H1 (cell line): ENCODE data around the gene GABRR2. TPM values are rescaled to one million over a fixed set of nuclear protein-coding genes. Genes with fewer than 3 reads are reported as not detected.

ENCODE experiments used
- CTCF ChIA-PET: fragments of 300-600 bp; sonication (Branson Sonifier 250); formaldehyde crosslinking; loops from one replicate; lab custom pipeline; 2021; ENCODE audit not compliant: partially characterized antibody; lab: Charles Lee
- POLR2A ChIA-PET: fragments of 300-600 bp; sonication (Branson Sonifier 250); formaldehyde crosslinking; loops from one replicate; lab custom pipeline; 2021; ENCODE audit warnings: inconsistent platforms; ENCODE audit not compliant: partially characterized antibody; lab: Charles Lee
- DNase-seq, 2 experiments: peaks; one replicate each; pipeline versions ENCODE4 v3.0.0 to v3.0.0-alpha.2; 2010 to 2022; ENCODE audit warnings: low spot score in 2 of 2, low read depth in 1 of 2, mixed read lengths in 1 of 2
- FAIRE-seq: peaks from 2 replicates; lab custom pipeline; 2011; peaks lifted over from hg19 to GRCh38; lab: Jason Lieb, UNC
- H2AFZ ChIP-seq: 2 replicates; pipeline ENCODE4 v1.8.1; 2012; ENCODE audit warnings: low read length, inconsistent platforms
- H2AK5ac ChIP-seq: 2 replicates; pipeline ENCODE4 v1.6.1; 2013; ENCODE audit warnings: low read depth, low read length
- H2BK120ac ChIP-seq: replicated peaks from 2 replicates; pipeline ENCODE3; 2013; ENCODE audit warnings: low read depth, low read length, inconsistent platforms
- H2BK12ac ChIP-seq: 2 replicates; pipeline ENCODE4 v1.6.1; 2013; ENCODE audit warnings: low read depth, low read length
- H2BK15ac ChIP-seq: 2 replicates; pipeline ENCODE4 v1.6.1; 2013; ENCODE audit warnings: low read length
- H2BK20ac ChIP-seq: 2 replicates; pipeline ENCODE4 v1.6.1; 2013; ENCODE audit warnings: low read length
- H2BK5ac ChIP-seq: 2 replicates; pipeline ENCODE4 v1.6.1; 2013; ENCODE audit warnings: low read depth, low read length
- H3K14ac ChIP-seq: 2 replicates; pipeline ENCODE4 v1.6.1; 2013; ENCODE audit warnings: inconsistent platforms; ENCODE audit not compliant: insufficient read length
- H3K18ac ChIP-seq: 2 replicates; pipeline ENCODE4 v1.6.1; 2013; ENCODE audit warnings: low read length; ENCODE audit errors: extremely low read depth
- H3K23ac ChIP-seq: 2 replicates; pipeline ENCODE4 v1.6.1; 2013; ENCODE audit warnings: inconsistent platforms; ENCODE audit not compliant: insufficient read length
- H3K23me2 ChIP-seq: 2 replicates; pipeline ENCODE4 v1.6.1; 2013; ENCODE audit warnings: low read depth, low read length
- H3K27ac ChIP-seq: 2 replicates; pipeline ENCODE4 v1.6.1; 2011; ENCODE audit warnings: low read depth, low read length, inconsistent platforms
- H3K27me3 ChIP-seq, 4 experiments: replicated peaks in 1 of 4; 1 replicate in 1 of 4; 2 replicates in 3 of 4; pipeline versions ENCODE4 v1.6.1 to v1.8.1; 2011 to 2013; ENCODE audit warnings: low read length in 3 of 4, mild to moderate bottlenecking in 3 of 4, inconsistent platforms in 2 of 4, mixed read lengths in 2 of 4, moderate library complexity in 1 of 4; ENCODE audit not compliant: control insufficient read depth in 3 of 4, insufficient read depth in 3 of 4; ENCODE audit errors: extremely low read depth in 1 of 4
- H3K36me3 ChIP-seq, 4 experiments: 2 replicates each; pipeline versions ENCODE4 v1.6.1 to v1.8.1; 2011 to 2013; ENCODE audit warnings: mild to moderate bottlenecking in 4 of 4, low read length in 3 of 4, moderate library complexity in 2 of 4, control low read depth in 1 of 4, inconsistent platforms in 1 of 4; ENCODE audit not compliant: insufficient read depth in 4 of 4, control insufficient read depth in 2 of 4
- H3K4ac ChIP-seq: replicated peaks from 2 replicates; pipeline ENCODE3; 2013; ENCODE audit warnings: low read length, low read depth, mixed read lengths, inconsistent platforms; ENCODE audit not compliant: insufficient read length
- H3K4me1 ChIP-seq, 4 experiments: replicated peaks in 1 of 4; 1 replicate in 1 of 4; 2 replicates in 3 of 4; pipeline versions ENCODE4 v1.6.1 to v1.8.1; 2011 to 2013; ENCODE audit warnings: low read length in 3 of 4, inconsistent platforms in 2 of 4, mixed read lengths in 1 of 4; ENCODE audit not compliant: insufficient read depth in 4 of 4, control insufficient read depth in 3 of 4
- H3K4me2 ChIP-seq, 2 experiments: 2 replicates each; pipeline versions ENCODE4 v1.6.1 to v1.8.1; 2011 to 2013; ENCODE audit warnings: low read depth in 2 of 2, low read length in 2 of 2, control low read depth in 1 of 2, inconsistent platforms in 1 of 2, mild to moderate bottlenecking in 1 of 2; ENCODE audit not compliant: insufficient read depth in 1 of 2
- H3K4me3 ChIP-seq, 4 experiments: fragments of 200-600, 300-600 bp in 1 of 4; sonication (generic), shearing (Covaris generic), sonication (Bioruptor Twin) in 1 of 4; 2 replicates each; pipeline versions ENCODE4 v1.5.1 to v1.8.1; 2011 to 2016; ENCODE audit warnings: low read length in 4 of 4, low read depth in 3 of 4, control low read depth in 2 of 4, inconsistent platforms in 2 of 4, mild to moderate bottlenecking in 2 of 4, mixed read lengths in 1 of 4, moderate library complexity in 1 of 4; ENCODE audit not compliant: insufficient read depth in 2 of 4; ENCODE audit errors: extremely low read depth in 1 of 4
- H3K56ac ChIP-seq: replicated peaks from 2 replicates; pipeline ENCODE3; 2013; ENCODE audit warnings: low read depth, mild to moderate bottlenecking, mixed read lengths, low read length, inconsistent platforms; ENCODE audit not compliant: insufficient read length
- H3K79me1 ChIP-seq: 2 replicates; pipeline ENCODE4 v1.6.1; 2013; ENCODE audit warnings: low read depth, low read length, control low read depth
- H3K79me2 ChIP-seq, 2 experiments: 2 replicates each; pipeline versions ENCODE4 v1.6.1 to v1.8.1; 2012 to 2013; ENCODE audit warnings: low read length in 2 of 2, mild to moderate bottlenecking in 2 of 2, inconsistent platforms in 1 of 2; ENCODE audit not compliant: insufficient read depth in 2 of 2, control insufficient read depth in 1 of 2
- H3K9ac ChIP-seq, 4 experiments: replicated peaks in 1 of 4; 1 replicate in 1 of 4; 2 replicates in 3 of 4; pipeline versions ENCODE4 v1.6.1 to v1.8.1; 2011 to 2013; ENCODE audit warnings: low read depth in 3 of 4, low read length in 3 of 4, control low read depth in 2 of 4, mild to moderate bottlenecking in 2 of 4, moderate library complexity in 2 of 4, inconsistent platforms in 1 of 4; ENCODE audit errors: extremely low read depth in 1 of 4
- H3K9me3 ChIP-seq, 2 experiments: 2 replicates each; pipeline versions ENCODE4 v1.6.1 to v1.8.1; 2012 to 2013; ENCODE audit warnings: mild to moderate bottlenecking in 2 of 2, moderate library complexity in 2 of 2, control low read depth in 1 of 2, inconsistent platforms in 1 of 2, low read depth in 1 of 2, low read length in 1 of 2, mixed read lengths in 1 of 2; ENCODE audit not compliant: insufficient read depth in 2 of 2
- H4K20me1 ChIP-seq, 2 experiments: replicated peaks in 1 of 2; 2 replicates each; pipeline versions ENCODE3 to v1.8.1; 2011 to 2013; ENCODE audit warnings: inconsistent platforms in 2 of 2, low read length in 2 of 2, mild to moderate bottlenecking in 1 of 2; ENCODE audit not compliant: insufficient read depth in 2 of 2, control insufficient read depth in 1 of 2
- H4K5ac ChIP-seq: 2 replicates; pipeline ENCODE4 v1.6.1; 2013; ENCODE audit warnings: low read length, low read depth, mixed read lengths, inconsistent platforms; ENCODE audit not compliant: insufficient read length
- H4K8ac ChIP-seq: 2 replicates; pipeline ENCODE4 v1.8.0; 2013; ENCODE audit warnings: mild to moderate bottlenecking, moderate library complexity, low read length, inconsistent platforms; ENCODE audit not compliant: insufficient read depth; ENCODE audit errors: extremely low read depth
- H4K91ac ChIP-seq: replicated peaks from 2 replicates; pipeline ENCODE3; 2013; ENCODE audit warnings: low read length, mixed read lengths, inconsistent platforms; ENCODE audit not compliant: insufficient read length
- BRCA1 ChIP-seq: IDR thresholded peaks from 2 replicates; pipeline ENCODE4 v1.6.1; 2012; ENCODE audit warnings: low read depth, low read length, improper control_type of control experiment
- GABPA ChIP-seq: IDR thresholded peaks from 2 replicates; pipeline ENCODE4 v1.6.1; 2011; ENCODE audit warnings: mild to moderate bottlenecking, low read length, moderate library complexity, borderline replicate concordance; ENCODE audit not compliant: insufficient read depth
- POLR2A ChIP-seq, 2 experiments: IDR thresholded peaks; 1 replicate in 1 of 2; 2 replicates in 1 of 2; pipeline ENCODE4 v1.6.1; 2011; ENCODE audit warnings: low read depth in 2 of 2, low read length in 2 of 2, mild to moderate bottlenecking in 2 of 2; ENCODE audit errors: control extremely low read depth in 1 of 2
- RFX5 ChIP-seq: IDR thresholded peaks from 2 replicates; pipeline ENCODE4 v1.6.1; 2011; ENCODE audit warnings: low read depth, low read length, improper control_type of control experiment, borderline replicate concordance
- SIX5 ChIP-seq: IDR thresholded peaks from 2 replicates; pipeline ENCODE4 v1.6.1; 2011; ENCODE audit warnings: mild to moderate bottlenecking, low read depth, low read length
- SRF ChIP-seq: IDR thresholded peaks from 2 replicates; pipeline ENCODE4 v1.6.1; 2011; ENCODE audit warnings: mild to moderate bottlenecking, low read depth, low read length, moderate library complexity
- TAF7 ChIP-seq: optimal IDR thresholded peaks from 2 replicates; pipeline ENCODE3; 2011; ENCODE audit warnings: low read depth, mild to moderate bottlenecking, inconsistent platforms, low read length, moderate library complexity, borderline replicate concordance
- YY1 ChIP-seq: IDR thresholded peaks from 2 replicates; pipeline ENCODE4 v1.6.1; 2011; ENCODE audit warnings: low read depth, mild to moderate bottlenecking, low read length
- WGBS, 2 experiments: shearing (Covaris generic) in 1 of 2; methylation state at CpG; one replicate each; pipeline versions ENCODE4 v1.1.6 to v1.1.7; 2013 to 2015; ENCODE audit warnings: low lambda C conversion rate in 2 of 2, mixed read lengths in 2 of 2, inconsistent platforms in 1 of 2, low coverage in 1 of 2, missing lambda C conversion rate in 1 of 2; ENCODE audit not compliant: insufficient replicate concordance in 2 of 2, insufficient coverage in 1 of 2, insufficient read length in 1 of 2; ENCODE audit errors: extremely low coverage in 1 of 2, missing lambda C conversion rate in 1 of 2; 5-methylcytosine and 5-hydroxymethylcytosine counted together
- polyA plus RNA-seq, 7 experiments: library from polyadenylated mRNA; depleted of rRNA in 3 of 7; stranded (reverse) in 5 of 7; unstranded in 2 of 7; fragments of >200 nt in 5 of 7; fragments of 200-250 nt in 2 of 7; gene quantifications; 1 replicate in 5 of 7; 2 replicates in 1 of 7; 4 replicates in 1 of 7; pipeline versions ENCODE4 v1.2.1 to v1.2.3, GENCODE V29; 2011 to 2013; ENCODE audit warnings: missing spikeins in 2 of 7, mixed read lengths in 2 of 7
- total RNA-seq: library from RNA; stranded (reverse); fragmentation: NEBNext Ultra II Directional; extraction: Animal tissue kit (Norgen Biotek cat#: 25700); gene quantifications from 2 replicates; pipeline ENCODE4 v1.2.1, GENCODE V29; 2021

The GABRR2 gene
- total and polyA plus RNA-seq, 2 of the 8 experiments (the other 6 are each of a cell fraction or from before 2014, with no cell fraction given) = not detected

DNA sequence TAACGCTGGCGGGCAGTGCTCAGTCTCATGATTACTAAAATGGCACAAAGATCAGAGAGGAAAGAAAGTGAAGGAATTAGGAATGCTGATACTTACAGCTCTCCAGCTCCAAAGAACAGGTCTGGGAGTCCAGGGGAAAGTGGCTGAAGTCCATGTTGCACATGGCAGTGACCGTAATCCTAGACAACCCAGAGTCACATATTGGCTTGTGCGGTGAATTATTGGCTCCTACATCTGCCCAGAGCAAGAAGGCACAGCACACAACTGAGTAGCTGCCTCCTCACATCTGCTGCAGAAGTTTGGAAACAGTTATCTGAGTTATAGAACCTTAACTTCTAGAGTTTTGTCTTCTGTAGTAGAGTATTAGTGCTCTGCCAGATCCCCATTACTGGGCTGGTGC is 47.2 kb downstream of the GABRR2 start:
- no peak for FAIRE-seq
- Histone ChIP-seq H3K9ac (no peak overlapping the region), H3K14ac (no peak overlapping the region), H3K23ac (no peak overlapping the region), H4K91ac (no peak overlapping the region), H3K23me2 (no peaks in the 10 kb centered on the region), H3K4ac (no peak overlapping the region), H3K79me2 (no peaks in the 10 kb centered on the region), H4K8ac (no peak overlapping the region), H3K27ac (no peak overlapping the region), H2BK120ac (no peak overlapping the region), H2BK5ac (no peak overlapping the region), H3K4me3 (no peak overlapping the region), H4K5ac (no peak overlapping the region), H2BK20ac (no peak overlapping the region), H3K27me3 (no peaks in the 10 kb centered on the region), H2BK15ac (no peak overlapping the region), H3K36me3 (no peaks in the 10 kb centered on the region), H3K56ac (no peak overlapping the region), H3K4me1 (no peaks in the 10 kb centered on the region), H3K9me3 (no peaks in the 10 kb centered on the region), H2BK12ac (no peak overlapping the region), H2AFZ (no peak overlapping the region), H4K20me1 (no peaks in the 10 kb centered on the region), H3K79me1 (no peaks in the 10 kb centered on the region), H2AK5ac (no peak overlapping the region), H3K18ac (no peak overlapping the region), H3K4me2 (no peak overlapping the region)
- TF ChIP-seq SRF (no peak), POLR2A (IDR thresholded peaks at IDR 0.05; ENCODE audit: control extremely low read depth in 1 of 2, low read depth in 2 of 2, low read length in 2 of 2) (no peak), YY1 (no peak), SIX5 (no peak), RFX5 (no peak), GABPA (no peak), TAF7 (no peak), BRCA1 (no peak)
- WGBS, 2 experiments = 92% methylated on average over 4 of the region's 4 CpGs; no CpG with 5 or more reads in 1 of the 2 experiments
- ChIA-PET CTCF (interaction anchor here (0.7 to 7.0 kb wide), 5 partner anchors 15 to 104 kb away, joined by 4 to 57 read pairs (median 6); no protein-coding TSS in a partner anchor), POLR2A (interaction anchor here (0.7 to 1.1 kb wide), 2 partner anchors 15 to 121 kb away, joined by 3 to 4 read pairs; no protein-coding TSS in a partner anchor)
- no peak for DNase-seq
